IPS-11a (cell line): Measurements from ENCODE around the gene PRF1.

Source experiments
- H3K4me3 ChIP-seq: one replicate; pipeline ENCODE4 v1.5.1; 2013; ENCODE audit warnings: low read depth, low read length, control low read depth

PRF1 gene

GRCh38 chr10:70561558-70561957 is 41.0 kb downstream of the PRF1 start:
- no peak overlapping the region for H3K4me3 ChIP-seq

GRCh38 chr10:70561070-70561469 is 41.5 kb downstream of the PRF1 start:
- H3K4me3 ChIP-seq: no peak overlapping the region

GRCh38 chr10:70560511-70560941 is 42.0 kb downstream of the PRF1 start:
- no peak overlapping the region for H3K4me3 ChIP-seq

- no peak overlapping the region for H3K4me3 ChIP-seq
Observed at GRCh38 chr10:70559861-70560260, 42.7 kb downstream of the PRF1 start.

- H3K4me3 ChIP-seq: no peak overlapping the region
Observed at GRCh38 chr10:70558871-70559810, 43.4 kb downstream of the PRF1 start.

GRCh38 chr10:70558295-70558694 is 44.2 kb downstream of the PRF1 start:
- no peak overlapping the region for H3K4me3 ChIP-seq

GRCh38 chr10:70557876-70558275 is 44.7 kb downstream of the PRF1 start:
- no peak overlapping the region for H3K4me3 ChIP-seq

GRCh38 chr10:70557086-70557845 is 45.3 kb downstream of the PRF1 start:
- H3K4me3 ChIP-seq: no peak overlapping the region

GRCh38 chr10:70555371-70555770 is 47.2 kb downstream of the PRF1 start:
- no peak overlapping the region for H3K4me3 ChIP-seq

GRCh38 chr10:70552586-70552985 is 50.0 kb downstream of the PRF1 start:
- H3K4me3 ChIP-seq: no peak overlapping the region

GRCh38 chr10:70551971-70552422 is 50.5 kb downstream of the PRF1 start:
- H3K4me3 ChIP-seq: no peak overlapping the region

- H3K4me3 ChIP-seq: no peak overlapping the region
Observed at GRCh38 chr10:70551466-70551865, 51.1 kb downstream of the PRF1 start.

- H3K4me3 ChIP-seq: no peak overlapping the region
Observed at GRCh38 chr10:70550459-70550858, 52.1 kb downstream of the PRF1 start.

- no peak overlapping the region for H3K4me3 ChIP-seq
Observed at GRCh38 chr10:70549962-70550458, 52.5 kb downstream of the PRF1 start.

- no peak overlapping the region for H3K4me3 ChIP-seq
Observed at GRCh38 chr10:70549351-70549961, 53.1 kb downstream of the PRF1 start.
